HG03196 (cell line): ENCODE measurements around the gene NUMB.

Source experiments
- ATAC-seq: cut with Tn5 transposase; IDR thresholded peaks from one replicate; pipeline ENCODE4 v1.9.1; 2021; ENCODE audit not compliant: unreplicated experiment

The NUMB gene

DNA sequence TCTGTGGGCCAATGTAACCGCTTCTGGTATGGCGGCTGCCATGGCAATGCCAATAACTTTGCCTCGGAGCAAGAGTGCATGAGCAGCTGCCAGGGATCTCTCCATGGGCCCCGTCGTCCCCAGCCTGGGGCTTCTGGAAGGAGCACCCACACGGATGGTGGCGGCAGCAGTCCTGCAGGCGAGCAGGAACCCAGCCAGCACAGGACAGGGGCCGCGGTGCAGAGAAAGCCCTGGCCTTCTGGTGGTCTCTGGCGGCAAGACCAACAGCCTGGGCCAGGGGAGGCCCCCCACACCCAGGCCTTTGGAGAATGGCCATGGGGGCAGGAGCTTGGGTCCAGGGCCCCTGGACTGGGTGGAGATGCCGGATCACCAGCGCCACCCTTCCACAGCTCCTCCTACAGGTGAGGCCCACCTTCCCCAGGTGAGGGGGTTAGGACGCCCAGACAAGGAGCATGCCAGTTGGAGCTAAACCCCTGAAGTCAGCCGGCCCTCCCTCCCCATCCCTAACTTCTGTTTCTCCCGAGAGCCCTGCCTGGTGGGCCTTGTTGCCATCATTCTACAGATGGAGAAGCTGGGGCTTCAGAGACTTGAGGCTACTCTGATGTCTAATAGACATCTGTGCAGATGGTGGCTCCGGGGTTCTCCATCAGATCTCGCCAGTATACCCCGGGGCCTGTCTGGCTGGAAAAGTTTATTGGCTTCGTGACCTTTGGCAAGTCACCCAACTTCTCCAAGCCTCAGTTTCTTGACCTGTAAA is 195.7 kb downstream of the NUMB start:
- no peak for ATAC-seq

DNA sequence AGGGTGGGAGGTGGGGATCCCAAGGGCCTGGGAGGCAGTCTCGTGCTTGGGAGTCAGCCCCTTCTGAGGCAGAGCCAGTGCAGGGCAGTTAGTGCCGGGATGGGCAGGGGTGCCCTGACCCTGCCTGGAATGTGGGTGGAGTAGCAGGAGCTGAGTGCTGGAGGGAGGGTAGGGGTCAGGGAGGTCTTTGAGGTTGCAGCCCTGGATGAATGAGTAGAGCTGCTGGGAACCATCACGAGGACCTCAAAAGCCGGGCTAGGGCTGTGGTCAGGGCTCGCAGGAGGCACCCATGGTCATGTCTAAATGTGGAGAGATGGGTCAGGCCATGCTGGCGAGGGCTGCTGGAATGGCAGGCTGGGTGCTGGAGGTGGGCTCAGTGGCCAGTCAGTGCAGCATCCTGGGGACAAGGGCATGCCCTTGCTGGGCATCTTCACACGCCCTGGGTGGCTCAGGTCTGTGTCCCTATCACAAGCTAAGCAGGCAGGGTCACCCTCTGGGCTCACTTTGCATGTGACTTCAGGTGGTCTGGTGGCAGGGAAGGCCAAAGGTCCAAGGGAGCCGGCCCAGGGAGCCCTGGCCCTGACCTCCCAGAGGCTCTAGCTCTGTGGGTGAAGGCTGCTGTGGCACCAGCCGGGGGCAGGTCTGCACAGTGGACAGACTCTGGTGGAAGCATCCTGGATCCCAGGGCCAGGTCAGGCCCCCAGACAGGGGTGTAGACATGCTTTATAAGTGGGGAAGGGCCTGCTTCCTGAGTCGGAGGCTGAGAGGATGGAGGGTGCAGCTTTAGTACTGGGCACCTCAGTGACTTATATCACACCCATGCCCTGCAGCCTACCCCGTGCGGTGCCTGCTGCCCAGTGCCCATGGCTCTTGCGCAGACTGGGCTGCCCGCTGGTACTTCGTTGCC is 196.6 kb downstream of the NUMB start:
- no peak for ATAC-seq

DNA sequence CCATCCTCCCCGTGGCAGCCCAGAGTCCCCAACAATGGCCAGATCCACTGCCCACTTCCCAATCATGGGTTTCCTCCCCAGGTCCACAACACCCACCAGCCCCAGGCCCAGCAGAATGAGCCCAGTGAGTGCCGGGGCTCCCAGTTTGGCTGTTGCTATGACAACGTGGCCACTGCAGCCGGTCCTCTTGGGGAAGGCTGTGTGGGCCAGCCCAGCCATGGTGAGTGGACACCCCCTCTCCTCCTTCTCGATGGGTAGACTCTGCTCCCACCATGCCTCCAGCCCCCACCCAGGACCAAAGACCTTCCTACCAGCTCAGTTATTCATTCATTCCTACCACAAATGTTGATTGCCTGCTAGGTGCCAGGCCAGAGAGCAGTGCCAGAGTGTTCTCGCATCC is 197.3 kb downstream of the NUMB start:
- ATAC-seq = no peak

DNA sequence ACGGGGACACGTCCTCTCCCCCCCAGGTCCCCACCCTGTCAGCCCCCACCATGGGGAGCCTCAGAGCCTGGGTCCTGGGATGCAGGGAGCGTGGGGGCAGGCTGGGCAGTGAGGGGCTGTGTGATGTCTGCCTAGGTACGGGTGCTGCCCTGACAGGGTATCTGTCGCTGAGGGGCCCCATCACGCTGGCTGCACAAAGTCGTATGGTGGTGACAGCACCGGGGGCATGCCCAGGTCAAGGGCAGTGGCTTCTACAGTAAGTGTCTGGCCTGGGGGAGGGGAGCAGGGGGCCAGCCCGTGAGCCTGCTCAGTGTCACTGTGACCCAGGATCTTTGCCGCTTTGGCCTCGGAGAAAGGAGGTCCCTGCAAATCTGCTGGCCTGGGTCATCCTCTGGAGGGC is 197.8 kb downstream of the NUMB start:
- ATAC-seq = no peak

DNA sequence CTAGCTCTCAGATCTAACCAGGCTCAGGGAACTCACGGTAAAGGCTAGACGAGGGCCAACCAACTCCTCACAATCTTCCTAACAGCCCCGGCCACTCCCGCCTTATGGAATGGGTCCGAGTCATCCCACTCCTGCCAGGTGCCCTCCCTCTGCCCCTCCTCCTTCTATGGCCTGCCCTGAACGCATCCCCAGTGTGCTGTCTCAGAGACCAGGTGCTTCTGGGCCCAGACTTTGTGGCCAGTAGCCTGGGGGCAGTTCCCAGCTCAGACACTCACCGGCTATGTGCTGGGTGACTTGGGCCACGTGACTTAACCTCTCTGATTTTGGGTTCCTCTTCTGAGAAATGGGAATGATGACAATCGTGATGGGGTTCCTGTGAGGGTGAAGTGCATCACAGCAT is 198.5 kb downstream of the NUMB start:
- no peak for ATAC-seq

DNA sequence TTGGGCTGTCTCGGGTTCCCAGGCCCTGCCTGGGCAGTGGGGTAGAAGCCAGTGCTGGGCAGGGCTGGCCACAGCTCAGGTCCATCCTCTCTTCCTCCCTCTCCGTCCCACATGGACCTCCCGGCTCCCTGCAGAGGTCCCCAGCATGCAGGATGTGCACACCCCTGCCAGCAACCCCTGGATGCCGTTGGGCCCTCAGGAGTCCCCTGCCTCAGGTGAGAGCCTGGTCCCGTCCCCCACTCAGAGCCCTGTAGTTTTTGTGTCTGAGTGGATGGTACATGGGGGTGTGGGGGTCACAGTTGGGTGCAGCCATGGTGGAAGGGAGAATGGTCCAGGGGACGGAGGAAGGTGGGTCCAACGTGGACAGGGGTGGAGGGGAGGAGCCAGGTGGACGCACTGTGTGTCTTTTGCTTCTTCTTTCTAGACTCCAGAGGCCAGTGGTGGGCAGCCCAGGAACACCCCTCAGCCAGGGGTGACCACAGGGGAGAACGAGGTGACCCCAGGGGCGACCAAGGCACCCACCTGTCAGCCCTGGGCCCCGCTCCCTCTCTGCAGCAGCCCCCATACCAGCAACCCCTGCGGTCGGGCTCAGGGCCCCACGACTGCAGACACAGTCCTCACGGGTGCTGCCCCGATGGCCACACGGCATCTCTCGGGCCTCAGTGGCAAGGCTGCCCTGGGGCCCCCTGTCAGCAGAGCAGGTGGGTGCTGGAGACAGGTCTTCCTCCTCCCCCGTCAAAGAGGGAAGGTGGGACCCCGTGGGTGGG is 199.3 kb downstream of the NUMB start:
- ATAC-seq = no peak

DNA sequence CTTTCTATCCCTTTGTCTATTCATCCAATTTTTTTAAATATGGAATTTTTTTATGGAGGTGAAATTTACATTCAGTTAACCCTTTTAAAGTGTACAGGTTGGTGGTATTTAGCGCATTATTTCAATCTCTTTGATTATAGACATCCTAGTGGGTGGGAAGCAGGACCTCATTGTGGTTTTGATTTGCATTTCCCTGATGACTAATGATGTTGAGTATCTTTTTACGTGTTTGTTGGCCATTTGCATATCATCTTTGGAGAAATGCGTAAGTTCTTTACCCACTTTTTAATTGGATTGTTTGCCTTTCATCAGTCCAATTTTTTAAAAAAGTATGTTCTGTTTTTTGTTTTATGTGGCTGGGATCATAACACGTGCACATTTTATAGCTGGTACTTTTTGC is 200.3 kb downstream of the NUMB start:
- no peak for ATAC-seq

DNA sequence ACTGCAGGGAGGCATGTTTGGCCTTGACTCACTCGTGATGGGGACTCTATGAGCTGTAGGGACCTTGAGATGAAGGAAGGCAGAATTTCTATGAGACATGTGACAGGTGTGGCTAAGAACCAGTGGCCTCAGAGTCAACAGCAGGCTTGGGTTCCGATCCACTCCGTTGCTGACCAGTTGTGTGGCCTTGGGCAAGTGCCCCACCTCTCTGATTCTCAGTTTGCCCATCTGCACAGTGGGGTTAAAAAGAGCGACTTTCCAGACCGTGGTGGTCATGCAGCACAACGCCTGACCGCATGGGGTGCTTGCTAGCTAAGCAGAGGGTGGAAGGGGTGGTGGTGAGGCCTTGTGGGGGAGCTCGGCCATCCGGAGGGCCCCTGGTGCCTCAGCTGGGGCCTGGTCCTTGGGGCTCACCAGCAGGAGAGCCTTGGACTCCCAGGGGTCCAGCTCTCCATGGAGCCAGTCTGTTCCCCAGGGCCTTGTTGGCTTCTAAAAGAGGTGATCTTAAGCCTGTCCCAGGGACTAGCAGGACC is 202.6 kb downstream of the NUMB start:
- ATAC-seq = no peak

DNA sequence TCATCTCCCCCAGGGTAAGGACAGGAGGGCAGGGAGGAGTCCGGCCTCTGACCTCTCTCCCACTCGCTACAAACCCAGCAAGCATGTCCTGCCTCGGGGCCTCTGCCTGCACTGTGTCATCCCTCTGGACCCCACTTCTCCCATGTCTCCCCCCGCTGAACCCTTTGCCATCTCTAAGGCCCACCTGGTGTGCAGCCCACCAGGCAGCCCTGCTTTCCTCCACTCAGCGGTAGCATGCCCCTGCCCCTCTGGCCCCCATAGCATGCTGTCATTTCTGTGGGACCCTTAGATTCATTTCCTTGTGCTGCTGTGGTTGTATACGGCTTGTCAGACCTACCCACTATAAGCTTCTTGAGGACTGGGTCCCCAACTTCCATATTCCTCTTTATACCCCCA is 203.3 kb downstream of the NUMB start:
- no peak for ATAC-seq

DNA sequence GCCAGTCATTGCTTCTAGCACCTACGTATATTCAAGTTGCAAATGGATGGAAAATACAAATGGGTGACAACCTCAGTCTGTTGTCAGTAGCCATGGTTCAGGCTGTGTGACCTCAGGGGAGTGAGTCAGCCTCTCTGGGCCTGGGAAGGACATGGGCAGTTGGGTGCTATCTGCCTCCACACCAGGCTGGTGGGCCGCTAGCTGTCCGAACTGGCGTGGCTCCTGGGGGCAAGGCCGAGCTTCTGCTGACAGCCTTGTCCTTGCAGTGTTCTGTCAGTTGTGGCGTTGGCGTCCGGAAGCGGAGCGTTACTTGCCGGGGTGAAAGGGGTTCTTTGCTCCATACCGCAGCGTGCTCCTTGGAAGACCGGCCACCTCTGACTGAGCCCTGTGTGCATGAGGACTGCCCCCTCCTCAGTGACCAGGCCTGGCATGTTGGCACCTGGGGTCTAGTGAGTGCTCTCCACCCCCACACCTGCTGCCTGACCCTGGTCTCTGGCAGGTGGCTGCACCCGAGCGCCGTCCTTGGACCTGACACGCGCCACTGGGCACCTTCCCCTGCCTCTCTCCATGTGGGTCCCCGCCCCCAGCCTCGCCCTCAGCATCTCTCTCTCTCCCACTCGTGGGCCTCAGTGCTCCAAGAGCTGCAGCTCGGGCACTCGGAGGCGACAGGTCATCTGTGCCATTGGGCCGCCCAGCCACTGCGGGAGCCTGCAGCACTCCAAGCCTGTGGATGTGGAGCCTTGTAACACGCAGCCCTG is 203.9 kb downstream of the NUMB start:
- no peak for ATAC-seq

DNA sequence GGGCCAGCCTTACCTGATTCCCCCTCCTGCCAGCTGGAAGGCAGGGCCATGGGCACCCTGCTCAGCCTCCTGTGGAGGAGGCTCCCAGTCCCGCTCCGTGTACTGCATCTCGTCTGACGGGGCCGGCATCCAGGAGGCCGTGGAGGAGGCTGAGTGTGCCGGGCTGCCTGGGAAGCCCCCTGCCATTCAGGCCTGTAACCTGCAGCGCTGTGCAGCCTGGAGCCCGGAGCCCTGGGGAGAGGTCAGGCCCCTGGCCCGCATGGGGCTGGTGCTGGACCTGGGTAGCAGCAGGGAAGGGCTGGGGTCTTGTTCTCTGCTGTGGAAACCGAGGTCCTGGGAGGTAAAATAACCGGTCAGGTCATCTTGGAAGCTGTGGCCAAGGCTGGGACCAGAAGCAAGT is 204.6 kb downstream of the NUMB start:
- no peak for ATAC-seq

DNA sequence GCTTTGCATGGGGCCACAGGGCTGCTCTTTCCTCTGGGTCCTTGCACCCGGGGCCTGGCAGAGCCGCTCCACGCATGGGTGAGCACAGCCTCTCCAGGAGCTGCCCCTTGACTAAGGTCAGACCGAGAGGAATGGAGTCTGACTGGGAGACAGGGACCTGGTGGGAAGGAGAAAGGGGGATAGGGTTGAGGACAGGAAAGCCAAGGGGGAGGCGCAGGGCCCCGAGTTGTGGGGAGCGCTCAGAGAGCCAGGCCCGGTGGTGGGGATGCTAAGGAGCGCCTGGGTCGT is 205.1 kb downstream of the NUMB start:
- ATAC-seq = no peak

DNA sequence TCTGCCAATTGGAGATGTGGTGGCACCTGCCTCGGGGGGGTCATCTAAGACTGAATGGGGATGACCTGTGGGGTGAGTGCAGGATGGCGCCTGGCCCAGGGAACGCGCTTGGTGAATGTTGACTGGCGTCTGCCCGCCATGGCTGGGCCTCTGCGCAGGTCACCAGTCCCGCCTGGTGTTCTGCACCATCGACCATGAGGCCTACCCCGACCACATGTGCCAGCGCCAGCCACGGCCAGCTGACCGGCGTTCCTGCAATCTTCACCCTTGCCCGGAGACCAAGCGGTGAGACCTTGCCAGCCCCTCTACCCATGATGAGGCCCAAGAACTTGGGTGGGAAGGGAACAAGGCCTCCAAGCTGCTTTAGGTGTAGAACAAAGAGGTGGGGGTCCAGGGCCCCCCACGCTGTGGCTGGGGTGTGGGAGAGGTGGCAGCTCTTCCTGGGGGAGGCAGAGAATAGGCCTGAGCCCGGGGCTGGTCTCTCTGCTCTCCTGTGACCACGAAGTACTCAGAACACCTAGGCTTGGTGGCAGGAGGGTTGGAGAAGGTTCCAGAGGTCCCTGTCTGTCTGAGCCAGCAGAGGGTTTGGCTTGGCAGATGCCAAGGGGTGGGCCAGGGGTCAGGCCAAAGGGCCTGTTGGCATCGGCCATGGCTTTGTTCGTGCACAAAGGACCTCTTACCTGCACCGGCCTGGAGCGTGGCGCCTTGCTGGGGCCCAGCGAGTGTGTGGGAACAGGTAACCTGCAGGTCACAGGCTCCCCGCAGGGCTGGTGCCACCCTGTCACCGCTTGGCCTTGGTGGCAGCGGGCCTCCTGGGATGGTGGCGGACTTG is 205.6 kb downstream of the NUMB start:
- ATAC-seq = no peak

DNA sequence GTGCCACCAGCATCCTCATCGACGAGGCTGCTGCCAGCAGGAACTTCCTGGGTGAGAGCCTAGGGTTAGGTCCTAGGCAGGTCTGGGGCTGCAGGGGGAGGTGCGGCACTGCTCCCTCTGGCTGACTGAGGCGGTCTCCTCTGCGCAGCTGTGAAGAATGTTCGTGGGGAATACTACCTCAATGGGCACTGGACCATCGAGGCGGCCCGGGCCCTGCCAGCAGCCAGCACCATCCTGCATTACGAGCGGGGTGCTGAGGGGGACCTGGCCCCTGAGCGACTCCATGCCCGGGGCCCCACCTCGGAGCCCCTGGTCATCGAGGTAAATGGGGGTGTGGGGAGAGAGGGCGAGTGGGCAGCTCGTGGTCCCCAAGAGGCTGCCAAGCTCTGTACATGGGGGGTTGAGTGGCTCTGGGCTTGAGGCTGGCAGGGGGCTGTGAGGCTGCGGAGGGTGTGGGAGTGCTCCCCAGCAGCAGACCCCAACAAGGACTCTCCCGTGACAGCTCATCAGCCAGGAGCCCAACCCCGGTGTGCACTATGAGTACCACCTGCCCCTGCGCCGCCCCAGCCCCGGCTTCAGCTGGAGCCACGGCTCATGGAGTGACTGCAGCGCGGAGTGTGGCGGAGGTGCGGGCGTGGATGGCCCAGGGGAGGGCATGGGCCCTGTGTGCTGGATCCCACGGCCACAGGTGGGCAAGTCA is 206.7 kb downstream of the NUMB start:
- ATAC-seq = no peak

DNA sequence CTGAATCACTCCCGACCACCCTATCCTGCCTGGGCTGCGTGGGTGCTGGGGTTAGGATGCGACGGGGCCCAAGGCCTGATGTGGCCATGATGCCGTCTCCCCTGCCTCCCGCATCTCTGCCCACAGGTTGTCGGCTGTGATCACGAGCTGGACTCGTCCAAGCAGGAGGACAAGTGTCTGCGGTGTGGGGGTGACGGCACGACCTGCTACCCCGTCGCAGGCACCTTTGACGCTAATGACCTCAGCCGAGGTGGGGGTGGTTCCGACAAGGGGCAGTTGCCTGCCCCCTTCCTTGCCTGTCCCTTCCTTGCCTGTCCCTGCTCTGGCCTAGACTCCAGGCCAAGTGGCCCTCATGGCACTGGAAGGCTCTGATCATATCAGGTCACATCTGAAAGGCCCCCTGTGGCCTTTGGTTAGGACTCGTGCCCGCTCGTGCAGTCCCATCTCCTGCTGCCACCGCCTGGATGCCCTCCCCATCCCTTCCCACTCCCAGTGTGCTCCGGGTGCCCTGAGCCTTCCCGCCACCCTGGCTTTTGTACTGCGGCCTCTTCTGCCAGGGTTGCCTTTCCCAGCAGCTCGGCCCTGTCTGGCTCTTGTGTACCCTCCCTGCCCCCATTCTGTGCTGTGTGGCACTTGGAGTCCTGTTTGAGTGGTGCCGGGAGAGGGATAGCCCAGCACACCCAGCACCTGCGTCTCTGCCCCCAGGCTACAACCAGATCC is 207.4 kb downstream of the NUMB start:
- ATAC-seq = no peak

DNA sequence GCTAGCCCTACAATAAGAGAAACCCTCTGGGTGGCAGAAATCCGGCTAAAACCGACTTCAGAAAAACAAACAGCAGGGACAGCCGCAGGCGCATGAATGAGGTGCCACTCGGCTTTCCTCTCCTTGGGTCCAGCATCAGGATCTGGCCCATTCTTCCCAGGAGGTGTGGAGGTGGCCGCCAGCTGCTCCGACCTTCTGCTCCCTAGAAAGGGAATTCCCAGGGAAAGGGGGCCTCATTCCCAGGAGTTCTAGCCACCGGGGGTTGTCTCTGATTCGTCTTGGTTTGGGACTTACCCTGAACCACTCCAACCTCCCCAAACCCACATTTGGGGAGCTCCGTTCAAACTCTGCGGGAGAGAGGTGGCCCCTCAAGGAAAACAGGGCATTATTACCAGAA is 208.0 kb downstream of the NUMB start:
- no peak for ATAC-seq

DNA sequence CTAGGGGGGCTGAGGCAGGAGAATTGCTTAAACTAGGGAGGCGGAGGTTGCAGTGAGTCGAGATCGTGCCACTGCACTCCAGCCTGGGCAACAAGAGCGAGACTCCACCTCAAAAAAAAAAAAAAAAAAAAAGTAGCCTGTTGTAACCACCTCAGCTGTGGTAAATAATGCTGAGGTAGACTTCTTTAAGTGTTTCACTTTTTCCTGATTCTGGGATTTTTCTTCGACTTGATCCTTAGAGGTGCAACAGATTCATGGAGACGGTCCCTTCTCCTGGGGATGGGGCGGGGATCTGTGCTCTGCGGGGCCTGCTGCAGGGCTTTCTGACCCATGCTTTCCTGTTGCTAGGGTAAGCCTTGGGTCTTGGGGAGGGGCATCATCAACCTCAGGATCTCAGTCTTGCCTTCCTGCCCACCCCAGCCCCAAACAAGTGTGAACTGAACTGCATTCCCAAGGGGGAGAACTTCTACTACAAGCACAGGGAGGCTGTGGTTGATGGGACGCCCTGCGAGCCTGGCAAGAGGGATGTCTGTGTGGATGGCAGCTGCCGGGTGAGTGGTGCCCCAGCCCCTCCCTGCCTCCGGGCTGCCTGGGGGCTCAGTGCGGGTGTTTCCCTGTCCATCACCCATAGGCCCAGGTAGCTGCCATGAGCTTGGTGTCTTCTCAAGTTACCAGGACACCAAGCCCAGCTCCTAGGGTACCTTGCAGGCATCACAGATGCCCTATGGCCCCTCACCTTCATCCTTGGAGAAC is 208.6 kb downstream of the NUMB start:
- no peak for ATAC-seq

DNA sequence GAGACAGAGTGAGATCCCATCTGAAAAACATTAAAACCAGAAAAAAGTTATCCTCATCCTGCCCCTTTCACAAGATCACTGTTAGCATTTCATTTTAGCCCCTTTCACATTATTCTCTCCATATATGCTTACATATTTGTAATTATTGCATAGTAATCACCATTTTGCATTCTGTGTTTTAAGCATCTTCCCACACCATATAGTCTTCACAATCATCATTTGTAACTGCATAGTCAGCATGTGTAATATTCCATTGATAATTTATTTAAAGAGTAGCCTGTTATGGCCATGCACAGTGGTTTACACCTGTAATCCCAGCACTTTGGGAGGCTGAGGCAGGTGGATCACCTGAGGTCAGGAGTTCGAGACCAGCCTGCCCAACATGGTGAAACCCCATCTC is 209.2 kb downstream of the NUMB start:
- ATAC-seq = no peak
